ENCODE data around the gene HMCN2.

GRCh38 chr9:130360672-130361071 is 95.1 kb downstream of the HMCN2 start:
- TF ChIP-seq EZH2 (IDR thresholded peaks at IDR 0.05; ENCODE audit: insufficient read depth, poor library complexity, severe bottlenecking) (no peak), EZH2phosphoT487 (IDR thresholded peaks at IDR 0.05; ENCODE audit: insufficient read depth, low read depth) (no peak)

All from GM23248 (cell line).